ENCODE measurements around the gene WASHC3.

The WASHC3 gene

DNA sequence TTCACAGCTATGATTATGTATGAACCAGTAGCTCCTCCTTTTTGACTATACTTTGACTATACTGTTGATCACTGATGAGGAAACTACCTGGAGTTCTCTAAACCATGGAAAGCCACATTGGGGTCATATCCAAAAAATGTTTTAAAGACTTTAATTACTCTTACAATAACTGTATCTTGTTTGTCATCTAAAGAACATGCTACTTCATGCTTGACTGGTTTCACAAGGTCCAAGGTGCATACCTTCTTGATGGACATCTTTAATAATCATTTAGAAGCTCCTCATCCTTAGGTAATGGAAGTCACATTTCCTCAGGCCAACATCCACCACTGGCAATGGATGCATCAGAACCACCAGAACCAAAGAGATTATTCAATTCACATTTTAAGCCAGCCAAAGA lies 29.9 kb downstream of the WASHC3 start:
- no peaks in the 10 kb centered on the region for H3K4me1 ChIP-seq (ENCODE audit: insufficient read depth, poor library complexity, severe bottlenecking)
- no peaks in the 10 kb centered on the region for H3K27me3 ChIP-seq (ENCODE audit: insufficient read depth, poor library complexity, severe bottlenecking)
- no peak overlapping the region for H3K27ac ChIP-seq (ENCODE audit: poor library complexity, severe bottlenecking)
- no peak overlapping the region for H3K4me3 ChIP-seq (ENCODE audit: severe bottlenecking)
- no peaks in the 10 kb centered on the region for H3K9me3 ChIP-seq (ENCODE audit: severe bottlenecking)
- DNase-seq (ENCODE audit: low spot score) (no peak), ATAC-seq (ENCODE audit: low read depth) (no peak)
- TF ChIP-seq, protein P1, sequence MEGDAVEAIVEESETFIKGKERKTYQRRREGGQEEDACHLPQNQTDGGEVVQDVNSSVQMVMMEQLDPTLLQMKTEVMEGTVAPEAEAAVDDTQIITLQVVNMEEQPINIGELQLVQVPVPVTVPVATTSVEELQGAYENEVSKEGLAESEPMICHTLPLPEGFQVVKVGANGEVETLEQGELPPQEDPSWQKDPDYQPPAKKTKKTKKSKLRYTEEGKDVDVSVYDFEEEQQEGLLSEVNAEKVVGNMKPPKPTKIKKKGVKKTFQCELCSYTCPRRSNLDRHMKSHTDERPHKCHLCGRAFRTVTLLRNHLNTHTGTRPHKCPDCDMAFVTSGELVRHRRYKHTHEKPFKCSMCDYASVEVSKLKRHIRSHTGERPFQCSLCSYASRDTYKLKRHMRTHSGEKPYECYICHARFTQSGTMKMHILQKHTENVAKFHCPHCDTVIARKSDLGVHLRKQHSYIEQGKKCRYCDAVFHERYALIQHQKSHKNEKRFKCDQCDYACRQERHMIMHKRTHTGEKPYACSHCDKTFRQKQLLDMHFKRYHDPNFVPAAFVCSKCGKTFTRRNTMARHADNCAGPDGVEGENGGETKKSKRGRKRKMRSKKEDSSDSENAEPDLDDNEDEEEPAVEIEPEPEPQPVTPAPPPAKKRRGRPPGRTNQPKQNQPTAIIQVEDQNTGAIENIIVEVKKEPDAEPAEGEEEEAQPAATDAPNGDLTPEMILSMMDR (IDR thresholded peaks at IDR 0.05; ENCODE audit: poor library complexity, severe bottlenecking) = no peak
- H3K36me3 ChIP-seq (ENCODE audit: low read depth) = peaks cover 31% of the 10 kb centered on the region

- Histone ChIP-seq H3K9me3 (ENCODE audit: severe bottlenecking) (no peaks in the 10 kb centered on the region), H3K4me1 (ENCODE audit: insufficient read depth, poor library complexity, severe bottlenecking) (no peaks in the 10 kb centered on the region), H3K27ac (ENCODE audit: poor library complexity, severe bottlenecking) (no peak overlapping the region), H3K36me3 (ENCODE audit: low read depth) (peaks cover 19% of the 10 kb centered on the region), H3K27me3 (ENCODE audit: insufficient read depth, poor library complexity, severe bottlenecking) (no peaks in the 10 kb centered on the region), H3K4me3 (ENCODE audit: severe bottlenecking) (no peak overlapping the region)
- ATAC-seq (ENCODE audit: low read depth) (no peak), DNase-seq (ENCODE audit: low spot score) (no peak)
- TF ChIP-seq, protein P1 (IDR thresholded peaks at IDR 0.05; ENCODE audit: poor library complexity, severe bottlenecking) = no peak
These were observed 32.6 kb downstream of the WASHC3 start for GRCh38 chr12:102029141-102029540.

- no peak; the same call in 2 of the 3 replicates for ATAC-seq (ENCODE audit: low read depth)
- no peaks in the 10 kb centered on the region for H3K27me3 ChIP-seq (ENCODE audit: insufficient read depth, poor library complexity, severe bottlenecking)
- no peaks in the 10 kb centered on the region for H3K4me1 ChIP-seq (ENCODE audit: insufficient read depth, poor library complexity, severe bottlenecking)
- H3K9me3 ChIP-seq (ENCODE audit: severe bottlenecking) = no peaks in the 10 kb centered on the region
- TF ChIP-seq, protein P1 (IDR thresholded peaks at IDR 0.05; ENCODE audit: poor library complexity, severe bottlenecking) = no peak
- H3K36me3 ChIP-seq (ENCODE audit: low read depth) = peaks cover 17% of the 10 kb centered on the region
- DNase-seq (ENCODE audit: low spot score) = no peak
- no peak overlapping the region for H3K27ac ChIP-seq (ENCODE audit: poor library complexity, severe bottlenecking)
- H3K4me3 ChIP-seq (ENCODE audit: severe bottlenecking) = no peak overlapping the region
These were observed 35.1 kb downstream of the WASHC3 start for GRCh38 chr12:102026728-102027127.

- TF ChIP-seq, protein P1 (IDR thresholded peaks at IDR 0.05; ENCODE audit: poor library complexity, severe bottlenecking) = no peak
- ATAC-seq (ENCODE audit: low read depth) = no peak
These were observed 37.0 kb downstream of the WASHC3 start for GRCh38 chr12:102024765-102025164.

GRCh38 chr12:102023343-102023930 lies 38.4 kb downstream of the WASHC3 start:
- Histone ChIP-seq H3K9me3 (ENCODE audit: severe bottlenecking) (no peaks in the 10 kb centered on the region), H3K4me3 (ENCODE audit: severe bottlenecking) (no peak overlapping the region), H3K4me1 (ENCODE audit: insufficient read depth, poor library complexity, severe bottlenecking) (no peaks in the 10 kb centered on the region), H3K36me3 (ENCODE audit: low read depth) (peaks cover 8% of the 10 kb centered on the region; the same call in 1 of the 2 replicates), H3K27me3 (ENCODE audit: insufficient read depth, poor library complexity, severe bottlenecking) (no peaks in the 10 kb centered on the region), H3K27ac (ENCODE audit: poor library complexity, severe bottlenecking) (no peak overlapping the region)
- TF ChIP-seq, protein P1 (IDR thresholded peaks at IDR 0.05; ENCODE audit: poor library complexity, severe bottlenecking) = no peak
- DNase-seq (ENCODE audit: low spot score) (no peak), ATAC-seq (ENCODE audit: low read depth) (no peak)

More at GRCh38 chr12:102024765-102025164, 37.0 kb downstream of the WASHC3 start:
- Histone ChIP-seq H3K4me3 (ENCODE audit: severe bottlenecking) (no peak overlapping the region), H3K27ac (ENCODE audit: poor library complexity, severe bottlenecking) (no peak overlapping the region), H3K9me3 (ENCODE audit: severe bottlenecking) (no peaks in the 10 kb centered on the region), H3K36me3 (ENCODE audit: low read depth) (peaks cover 9% of the 10 kb centered on the region; the same call in 1 of the 2 replicates), H3K4me1 (ENCODE audit: insufficient read depth, poor library complexity, severe bottlenecking) (no peaks in the 10 kb centered on the region), H3K27me3 (ENCODE audit: insufficient read depth, poor library complexity, severe bottlenecking) (no peaks in the 10 kb centered on the region)
- DNase-seq (ENCODE audit: low spot score) = no peak
